ENCODE measurements around the gene PTBP3.
"Not testable (repeated sequence)": the region's sequence is repeated elsewhere in the genome, so short reads cannot be mapped to it uniquely, and the experiment has no call there.

PTBP3 gene

GRCh38 chr9:112271466-112272098, 61.8 kb downstream of the PTBP3 start:
- DNase-seq (ENCODE audit: insufficient read length, low spot score) (no peak), FAIRE-seq (no peak)
- no peak for TF ChIP-seq CTCF (IDR thresholded peaks at IDR 0.05; ENCODE audit: insufficient read depth, missing control alignments)

- DNase-seq (ENCODE audit: insufficient read length, low spot score): no peak
- FAIRE-seq: no peak
- TF ChIP-seq CTCF (IDR thresholded peaks at IDR 0.05; ENCODE audit: insufficient read depth, missing control alignments): no peak
These were observed 65.0 kb downstream of the PTBP3 start for GRCh38 chr9:112268413-112268812.

GRCh38 chr9:112267086-112267485, 66.3 kb downstream of the PTBP3 start:
- not testable (repeated sequence) for FAIRE-seq

GRCh38 chr9:112265391-112265790, 68.0 kb downstream of the PTBP3 start:
- FAIRE-seq (no peak), DNase-seq (ENCODE audit: insufficient read length, low spot score) (no peak)
- TF ChIP-seq CTCF (IDR thresholded peaks at IDR 0.05; ENCODE audit: insufficient read depth, missing control alignments): no peak

More at GRCh38 chr9:112267086-112267485, 66.3 kb downstream of the PTBP3 start:
- DNase-seq (ENCODE audit: insufficient read length, low spot score): not testable (repeated sequence)

GRCh38 chr9:112262577-112262976, 70.8 kb downstream of the PTBP3 start:
- DNase-seq (ENCODE audit: insufficient read length, low spot score) (no peak), FAIRE-seq (no peak)

GRCh38 chr9:112261133-112261532, 72.3 kb downstream of the PTBP3 start:
- TF ChIP-seq CTCF (IDR thresholded peaks at IDR 0.05; ENCODE audit: insufficient read depth, missing control alignments): no peak
- FAIRE-seq (no peak), DNase-seq (ENCODE audit: insufficient read length, low spot score) (no peak)

More at GRCh38 chr9:112262577-112262976, 70.8 kb downstream of the PTBP3 start:
- no peak for TF ChIP-seq CTCF (IDR thresholded peaks at IDR 0.05; ENCODE audit: insufficient read depth, missing control alignments)

- no peak for FAIRE-seq
- TF ChIP-seq CTCF (IDR thresholded peaks at IDR 0.05; ENCODE audit: insufficient read depth, missing control alignments): no peak
- DNase-seq (ENCODE audit: insufficient read length, low spot score): no peak
These were observed 75.3 kb downstream of the PTBP3 start for GRCh38 chr9:112258106-112258505.

GRCh38 chr9:112252194-112252593, 81.2 kb downstream of the PTBP3 start:
- no peak for TF ChIP-seq CTCF (IDR thresholded peaks at IDR 0.05; ENCODE audit: insufficient read depth, missing control alignments)
- DNase-seq (ENCODE audit: insufficient read length, low spot score) (no peak), FAIRE-seq (peak; percentile 6)

Measured in D721Med (cell line).